Eye (tissue), 1 donor: Measurements from ENCODE around the gene BMF.
"Not testable (repeated sequence)": the region's sequence is repeated elsewhere in the genome, so short reads cannot be mapped to it uniquely, and the experiment has no call there.

Experiments
- DNase-seq: peaks from one replicate; pipeline ENCODE4 v3.0.0-alpha.2; 2015

BMF gene

DNA sequence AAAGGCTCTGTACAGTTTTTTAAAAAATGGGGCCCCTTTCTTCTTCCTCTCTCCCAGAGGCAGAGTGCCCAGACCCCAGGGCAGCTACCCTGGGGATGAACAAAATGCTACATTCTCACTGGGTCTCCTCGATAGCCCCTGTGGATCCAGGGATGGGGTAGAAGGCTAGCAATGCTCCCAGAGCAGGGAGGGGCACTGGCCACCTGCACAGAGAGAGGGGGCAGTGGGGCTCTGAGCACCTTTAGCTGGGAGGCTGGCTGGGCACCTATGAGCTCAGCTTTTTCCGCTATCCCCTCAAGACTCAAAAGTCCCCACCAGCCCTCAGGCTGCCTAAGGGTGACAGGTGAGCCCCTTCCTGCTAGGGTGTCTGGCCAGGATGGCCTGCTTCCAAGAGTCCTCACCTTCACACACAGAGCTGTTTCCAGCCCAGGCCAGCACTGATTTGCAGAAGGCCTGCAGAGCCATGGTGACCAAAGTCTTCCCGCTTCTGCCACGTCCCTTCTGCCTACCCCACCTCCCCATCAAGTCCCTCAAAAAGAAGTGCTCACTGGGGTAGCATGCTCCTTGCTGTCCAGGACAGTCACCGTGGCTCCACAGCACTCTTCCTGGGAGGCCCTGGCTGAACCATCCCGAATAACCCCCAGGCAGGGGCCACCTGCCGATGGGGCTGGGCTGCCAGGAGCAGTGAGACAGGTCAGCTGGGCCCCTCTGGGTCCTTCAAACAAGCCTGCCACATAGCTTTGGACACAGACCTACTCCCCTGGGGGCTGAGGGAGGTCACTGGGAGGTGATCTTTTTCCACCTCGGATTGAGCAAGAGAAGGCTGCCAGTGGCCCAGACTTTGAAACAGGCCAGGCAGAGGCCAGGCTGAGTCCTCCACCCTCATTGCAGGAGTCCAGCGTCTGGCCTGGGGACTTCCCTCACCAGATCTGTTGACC lies 20.4 kb downstream of the BMF start:
- no peak for DNase-seq

- DNase-seq = no peak
Observed at GRCh38 chr15:40087068-40087810, 21.4 kb downstream of the BMF start.

GRCh38 chr15:40085266-40085665 lies 23.4 kb downstream of the BMF start:
- no peak for DNase-seq

- DNase-seq = no peak
Observed at GRCh38 chr15:40084650-40085049, 24.0 kb downstream of the BMF start.

DNA sequence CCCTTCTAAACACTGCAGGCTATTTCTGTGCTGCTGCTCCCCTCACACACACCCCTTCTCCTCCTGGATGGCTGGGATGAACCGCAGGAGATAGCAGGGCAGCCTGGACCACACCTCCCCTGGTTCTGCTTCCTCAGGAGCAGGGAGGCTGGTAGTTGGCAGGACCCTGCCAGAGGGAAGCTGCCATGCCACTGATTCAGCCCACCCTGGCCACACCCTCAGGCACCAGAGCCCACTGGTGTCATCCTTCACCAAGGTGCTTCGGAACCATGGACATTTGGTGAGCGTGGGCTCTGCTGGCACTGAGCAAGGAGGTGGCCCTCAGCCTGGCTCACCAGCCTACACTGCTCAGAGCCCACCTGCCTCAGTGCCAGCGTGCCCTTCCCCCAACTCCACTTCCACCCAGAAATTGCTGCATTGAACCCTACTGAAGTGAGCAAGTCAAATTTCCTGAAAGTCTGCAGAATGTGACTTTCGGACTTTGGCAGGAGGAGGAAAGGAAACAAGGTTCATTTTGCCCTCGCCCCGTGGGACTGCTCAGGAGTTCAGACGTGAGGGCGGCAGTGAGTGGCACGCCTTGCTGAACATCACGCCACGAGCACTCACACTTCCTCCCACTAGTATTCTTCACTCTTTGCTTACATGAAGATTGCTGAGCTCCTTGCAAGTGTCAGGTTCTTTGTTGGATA lies 26.3 kb downstream of the BMF start:
- peak; percentile 13 for DNase-seq

DNA sequence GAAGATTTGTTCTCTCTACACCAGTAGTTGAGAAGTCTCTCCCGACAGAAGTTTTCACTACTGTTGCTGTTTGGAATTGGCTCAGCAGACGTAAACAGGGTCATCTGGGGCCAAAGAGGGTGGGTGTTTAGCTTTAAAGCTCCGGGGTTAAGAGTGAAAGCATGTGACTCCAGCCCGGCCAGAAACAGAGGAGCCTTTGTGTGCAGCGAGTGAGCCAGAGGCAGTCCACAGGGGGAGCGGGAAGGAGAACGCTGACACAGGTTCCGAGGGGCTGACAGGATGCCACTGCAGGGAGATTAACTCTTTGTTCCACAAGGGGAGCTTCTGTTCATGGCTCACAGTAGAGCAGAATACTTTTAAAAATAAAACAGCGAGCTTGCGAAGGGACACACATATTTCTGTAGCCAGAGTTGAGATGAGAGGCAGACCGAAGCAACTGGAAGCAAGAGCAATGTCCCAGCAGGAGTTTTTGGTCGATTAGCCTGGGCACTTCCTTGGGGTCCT lies 26.9 kb downstream of the BMF start:
- DNase-seq = peak; percentile 90

DNA sequence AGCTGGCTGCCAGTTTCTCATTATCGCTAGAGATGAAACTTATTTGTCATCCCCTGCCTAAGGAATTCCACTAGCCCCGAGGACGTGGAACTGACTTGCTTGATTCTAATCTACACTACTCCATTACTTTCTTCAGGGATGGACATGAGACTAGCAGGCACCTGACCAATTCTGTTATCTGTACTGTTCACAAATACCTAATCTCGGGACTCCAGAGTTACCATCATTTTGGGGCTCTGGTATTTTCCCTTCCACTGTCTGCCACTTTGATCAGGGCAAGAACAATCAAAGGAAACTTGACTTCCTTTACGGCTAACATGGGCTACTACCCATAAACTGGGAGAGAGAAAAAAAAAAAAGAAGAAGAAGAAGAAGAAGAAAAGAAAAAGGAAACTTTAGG lies 27.8 kb downstream of the BMF start:
- no peak for DNase-seq

DNA sequence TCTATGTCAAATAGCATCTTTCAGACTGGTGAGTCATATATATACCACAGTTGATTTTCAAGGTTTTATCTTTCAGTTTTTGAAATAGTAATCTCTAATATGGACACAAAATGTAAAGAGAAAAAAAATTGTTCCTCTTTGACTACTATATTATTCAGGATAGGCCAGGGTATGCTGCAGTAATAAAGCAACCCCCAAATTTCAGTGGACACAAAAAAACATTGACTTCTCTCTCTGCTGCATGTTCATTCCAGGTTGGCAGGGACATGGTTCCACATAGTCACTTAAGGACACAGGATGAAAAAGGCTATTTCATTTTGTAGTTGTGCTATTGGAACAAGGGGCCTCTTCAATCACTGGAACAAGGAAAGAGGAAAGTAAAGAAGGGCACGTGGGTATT lies 28.6 kb downstream of the BMF start:
- no peak for DNase-seq

- no peak for DNase-seq
Observed at GRCh38 chr15:40079456-40079855, 29.2 kb downstream of the BMF start.

DNA sequence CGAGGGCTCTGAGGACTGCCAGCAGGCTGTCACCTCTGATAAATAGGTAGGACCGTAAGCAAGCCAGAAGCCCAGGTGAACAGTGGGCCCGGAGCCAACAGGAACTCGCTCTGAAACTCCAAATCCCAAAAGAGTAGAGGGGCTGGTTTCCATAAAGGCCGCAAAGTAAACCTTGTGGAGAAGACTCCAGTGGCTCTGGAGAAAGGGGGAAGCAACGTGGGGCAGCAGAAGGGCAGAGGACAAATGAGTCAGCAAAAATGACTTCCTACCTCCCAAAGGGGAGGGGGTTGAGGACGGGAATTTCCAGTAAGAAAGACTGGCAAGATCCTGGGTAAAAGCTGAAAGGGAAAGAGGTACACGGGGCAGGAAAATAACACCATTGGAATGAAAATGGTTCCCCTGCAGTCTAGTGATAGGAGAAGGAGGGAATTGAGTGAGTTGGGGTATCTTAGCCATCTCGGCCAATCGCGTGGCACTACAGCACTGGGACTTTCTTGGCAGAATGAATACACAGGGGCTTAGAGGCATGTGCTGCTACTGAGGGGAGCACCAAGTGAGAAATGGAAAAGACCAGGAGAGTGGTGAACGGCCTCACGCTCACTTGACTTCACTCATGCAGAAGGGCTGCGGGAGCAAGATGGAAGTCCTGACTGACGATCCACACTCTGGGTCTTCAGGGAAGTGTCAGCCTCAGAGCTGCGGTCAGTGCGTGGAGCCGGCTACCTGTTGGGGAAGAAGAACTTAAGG lies 33.2 kb downstream of the BMF start:
- DNase-seq = no peak

GRCh38 chr15:40074656-40075055 lies 34.0 kb downstream of the BMF start:
- not testable (repeated sequence) for DNase-seq

DNA sequence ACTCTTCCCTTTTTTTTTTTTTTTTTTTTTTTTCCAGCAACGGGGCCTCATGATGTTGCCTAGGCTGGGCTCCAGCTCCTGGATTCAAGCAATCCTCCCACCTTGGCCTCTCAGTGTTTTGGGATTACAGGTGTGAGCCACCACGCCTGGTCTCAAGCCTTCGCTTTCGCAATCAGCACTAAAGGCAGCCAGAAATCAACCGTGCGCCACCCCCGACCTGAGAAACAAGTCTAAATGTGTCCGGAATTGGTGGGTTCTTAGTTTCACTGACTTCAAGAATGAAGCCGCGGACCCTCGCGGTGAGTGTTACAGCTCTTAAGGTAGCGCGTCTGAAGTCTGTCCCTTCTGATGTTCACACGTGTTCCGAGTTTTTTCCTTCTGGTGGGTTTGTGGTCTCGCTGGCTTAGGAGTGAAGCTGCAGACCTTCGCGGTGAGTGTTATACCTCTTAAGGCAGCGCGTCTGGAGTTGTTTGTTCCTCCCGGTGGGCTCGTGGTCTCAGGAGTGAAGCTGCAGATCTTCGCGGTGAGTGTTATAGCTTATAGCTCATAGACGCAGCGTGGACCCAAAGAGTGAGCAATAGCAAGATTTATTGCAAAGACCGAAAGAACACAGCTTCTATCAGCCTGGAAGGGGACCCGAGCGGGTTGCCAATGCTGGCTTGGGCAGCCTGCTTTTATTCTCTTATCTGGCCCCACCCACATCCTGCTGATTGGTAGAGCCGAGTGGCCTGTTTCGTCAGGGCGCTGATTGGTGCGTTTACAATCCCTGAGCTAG lies 34.8 kb downstream of the BMF start:
- DNase-seq = not testable (repeated sequence)

DNA sequence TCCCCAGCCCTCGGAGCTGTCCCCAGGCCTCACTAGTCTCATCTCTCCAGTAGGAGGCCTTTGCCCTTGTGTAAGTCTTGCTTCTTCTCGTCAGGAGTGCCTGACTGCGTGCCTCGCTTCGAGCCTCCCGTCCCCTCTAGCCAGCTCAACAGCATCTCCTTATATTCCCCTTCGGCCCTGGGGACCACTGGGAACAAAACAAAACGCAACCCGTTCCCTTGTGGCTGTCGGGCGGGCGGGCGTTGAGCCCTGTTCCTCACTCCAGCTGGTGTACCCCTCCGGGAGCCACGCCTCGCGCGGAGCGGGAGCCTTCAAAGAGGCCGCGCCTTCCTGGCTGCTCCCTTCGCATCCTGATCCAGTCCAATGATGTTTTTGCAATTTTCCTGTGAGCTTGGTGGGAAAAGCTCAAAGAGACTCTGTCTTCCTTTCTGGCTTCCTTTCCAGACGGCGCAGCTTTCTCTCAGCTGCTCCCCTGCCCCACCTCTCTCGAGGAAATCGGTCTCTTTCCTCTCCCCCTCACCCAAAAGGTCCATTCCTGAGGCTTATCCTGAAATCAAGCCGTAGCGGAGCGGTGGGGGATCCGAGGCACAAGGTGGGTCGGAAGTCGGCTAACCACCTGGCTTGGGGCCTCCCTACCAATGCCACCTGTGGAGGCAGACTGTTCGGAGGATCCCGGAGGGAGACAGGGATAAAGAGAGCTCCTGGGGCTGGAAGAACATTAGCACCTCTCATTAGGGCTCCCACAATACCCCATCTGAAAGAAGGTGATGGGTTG lies 36.3 kb downstream of the BMF start:
- no peak for DNase-seq

GRCh38 chr15:40070608-40071218 lies 38.0 kb downstream of the BMF start:
- DNase-seq = no peak

- no peak for DNase-seq
Observed at GRCh38 chr15:40070166-40070557, 38.5 kb downstream of the BMF start.

GRCh38 chr15:40069178-40070165 lies 39.2 kb downstream of the BMF start:
- DNase-seq = peak; percentile 90

DNA sequence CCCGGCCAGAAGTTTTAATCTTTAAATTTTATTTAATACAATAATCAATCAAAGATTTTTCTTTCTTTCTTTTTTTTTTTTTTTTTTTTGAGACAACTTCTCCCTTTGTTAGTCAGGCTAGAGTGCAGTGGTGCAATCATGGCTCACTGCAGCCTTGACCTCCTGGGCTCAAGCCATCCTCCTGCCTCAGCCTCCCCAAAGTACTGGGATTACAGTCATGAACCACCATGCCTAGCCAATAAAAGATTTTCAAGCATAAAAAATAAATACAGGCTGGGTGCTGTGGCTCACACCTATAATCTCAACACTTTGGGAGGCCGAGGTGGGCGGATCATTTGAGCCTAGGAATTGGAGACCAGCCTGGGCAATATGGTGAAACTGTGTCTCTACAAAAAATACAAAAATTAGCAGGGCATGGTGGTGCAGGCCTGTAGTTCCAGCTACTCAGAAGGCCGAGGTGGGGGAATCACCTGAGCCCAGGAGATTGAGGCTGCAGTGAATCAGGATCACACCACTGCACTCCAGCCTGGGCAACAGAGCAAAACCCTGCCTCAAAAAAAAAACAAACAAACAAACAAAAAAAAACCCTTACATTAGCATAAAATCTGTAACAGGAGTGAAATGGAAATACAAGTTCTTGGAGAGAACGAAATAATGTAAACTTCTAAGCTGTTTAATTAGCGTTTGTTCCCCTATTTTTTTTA lies 40.6 kb downstream of the BMF start:
- no peak for DNase-seq

- DNase-seq = no peak
Observed at GRCh38 chr15:40066589-40066988, 42.1 kb downstream of the BMF start.
